Thoracic aorta (tissue), 2 donors: ENCODE results near the gene SFI1. TPM values are rescaled to one million over a fixed set of nuclear protein-coding genes. Genes with fewer than 3 reads are reported as not detected.
"Not testable (repeated sequence)": the region's sequence is repeated elsewhere in the genome, so short reads cannot be mapped to it uniquely, and the experiment has no call there.

Experiments
- ATAC-seq: fragments of 150-250 bp; one replicate; pipeline ENCODE4 v1.8.0; 2017; ENCODE audit warnings: low read depth; ENCODE audit not compliant: insufficient number of reproducible peaks, low FRiP score
- DNase-seq: peaks from one replicate; pipeline ENCODE4 v3.0.0-alpha.2; 2020; ENCODE audit warnings: low spot score
- H3K27ac ChIP-seq, 2 donors: fragments of 200-600 bp; sonication (generic); 1 replicate in 1 of 2; 2 replicates in 1 of 2; pipeline ENCODE4 v1.5.1; 2016; ENCODE audit warnings: mild to moderate bottlenecking in 2 of 2, moderate library complexity in 2 of 2
- H3K27me3 ChIP-seq: fragments of 200-600 bp; sonication (generic); replicated peaks from 2 replicates; pipeline ENCODE4 v1.6.0; 2016; ENCODE audit warnings: mild to moderate bottlenecking; ENCODE audit not compliant: insufficient read depth
- H3K36me3 ChIP-seq: fragments of 200-600 bp; sonication (generic); one replicate; pipeline ENCODE4 v1.5.1; 2016
- H3K4me1 ChIP-seq, 2 donors: fragments of 200-600 bp; sonication (generic); 1 replicate in 1 of 2; 2 replicates in 1 of 2; pipeline versions ENCODE4 v1.5.1 to v1.6.0; 2016; ENCODE audit warnings: low read depth in 2 of 2, mild to moderate bottlenecking in 1 of 2; ENCODE audit not compliant: control insufficient read depth in 1 of 2
- H3K4me3 ChIP-seq: fragments of 200-600 bp; sonication (generic); 2 replicates; pipeline ENCODE4 v1.5.1; 2016; ENCODE audit warnings: mild to moderate bottlenecking
- H3K9me3 ChIP-seq: fragments of 200-600 bp; sonication (generic); 2 replicates; pipeline ENCODE4 v1.5.1; 2016
- total RNA-seq, 2 donors: library from RNA; depleted of rRNA; stranded (reverse); fragments of >200 nt; gene quantifications; one replicate each; pipeline versions ENCODE4 v1.1.0 to v1.2.3, GENCODE V29; 2016
- TF ChIP-seq, protein P1 (sequence below): fragments of 200-600 bp; sonication (generic); IDR thresholded peaks from one replicate; pipeline ENCODE4 v1.5.1; 2019; ENCODE audit warnings: antibody characterized with exemption

SFI1 gene
- total RNA-seq, 2 donors from 2014 or later, result 25.0 to 59.9 TPM

DNA sequence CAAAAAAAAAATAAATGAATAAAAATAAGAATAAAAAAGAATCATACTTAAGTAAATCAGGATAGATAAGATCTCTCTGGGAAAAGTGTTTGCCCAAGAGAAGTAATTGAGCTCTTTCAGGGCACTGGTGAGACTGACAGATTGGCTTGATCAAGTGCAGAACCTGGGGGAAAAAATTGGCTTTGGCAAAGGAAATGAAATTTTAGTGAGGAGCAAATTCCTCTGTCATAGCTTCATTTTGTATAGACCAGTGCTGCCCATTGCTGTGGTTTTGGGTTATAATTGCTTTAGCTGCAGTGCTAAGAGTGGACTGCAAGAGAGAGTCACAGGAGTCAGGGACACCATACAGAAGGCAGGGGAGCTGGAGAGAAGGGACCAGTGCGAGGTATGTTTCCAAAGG lies 35.7 kb downstream of the SFI1 start:
- DNase-seq (no peak), ATAC-seq (no peak)
- no peaks in the 10 kb centered on the region for H3K36me3 ChIP-seq
- H3K27ac ChIP-seq, result no peak overlapping the region
- H3K4me3 ChIP-seq, result no peak overlapping the region
- H3K27me3 ChIP-seq, result no peaks in the 10 kb centered on the region
- no peaks in the 10 kb centered on the region for H3K9me3 ChIP-seq
- H3K4me1 ChIP-seq, result peaks cover 3 to 14% of the 10 kb centered on the region in 2 donors
- TF ChIP-seq, protein P1, sequence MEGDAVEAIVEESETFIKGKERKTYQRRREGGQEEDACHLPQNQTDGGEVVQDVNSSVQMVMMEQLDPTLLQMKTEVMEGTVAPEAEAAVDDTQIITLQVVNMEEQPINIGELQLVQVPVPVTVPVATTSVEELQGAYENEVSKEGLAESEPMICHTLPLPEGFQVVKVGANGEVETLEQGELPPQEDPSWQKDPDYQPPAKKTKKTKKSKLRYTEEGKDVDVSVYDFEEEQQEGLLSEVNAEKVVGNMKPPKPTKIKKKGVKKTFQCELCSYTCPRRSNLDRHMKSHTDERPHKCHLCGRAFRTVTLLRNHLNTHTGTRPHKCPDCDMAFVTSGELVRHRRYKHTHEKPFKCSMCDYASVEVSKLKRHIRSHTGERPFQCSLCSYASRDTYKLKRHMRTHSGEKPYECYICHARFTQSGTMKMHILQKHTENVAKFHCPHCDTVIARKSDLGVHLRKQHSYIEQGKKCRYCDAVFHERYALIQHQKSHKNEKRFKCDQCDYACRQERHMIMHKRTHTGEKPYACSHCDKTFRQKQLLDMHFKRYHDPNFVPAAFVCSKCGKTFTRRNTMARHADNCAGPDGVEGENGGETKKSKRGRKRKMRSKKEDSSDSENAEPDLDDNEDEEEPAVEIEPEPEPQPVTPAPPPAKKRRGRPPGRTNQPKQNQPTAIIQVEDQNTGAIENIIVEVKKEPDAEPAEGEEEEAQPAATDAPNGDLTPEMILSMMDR, result no peak

DNA sequence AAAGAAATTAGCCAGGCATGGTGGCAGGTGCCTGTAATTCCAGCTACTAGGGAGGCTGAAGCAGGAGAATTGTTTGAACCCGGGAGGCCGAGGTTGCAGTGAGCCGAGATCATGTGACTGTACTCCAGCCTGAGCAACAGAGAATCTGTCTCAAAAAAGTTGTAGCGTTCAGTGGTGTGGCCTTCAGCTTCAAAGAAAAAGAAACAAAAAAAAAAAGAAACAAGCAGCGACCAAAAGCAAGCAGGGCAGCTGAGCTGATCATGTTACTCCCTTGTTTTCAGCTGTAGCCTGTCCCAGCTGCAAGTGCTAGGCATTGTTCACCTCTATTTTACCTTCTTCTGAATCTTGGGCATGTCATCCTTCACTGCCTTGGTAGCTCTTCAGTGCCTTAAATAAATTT lies 37.0 kb downstream of the SFI1 start:
- H3K27me3 ChIP-seq, result no peaks in the 10 kb centered on the region
- no peak overlapping the region for H3K27ac ChIP-seq
- DNase-seq (no peak), ATAC-seq (no peak)
- no peaks in the 10 kb centered on the region for H3K36me3 ChIP-seq
- H3K9me3 ChIP-seq, result no peaks in the 10 kb centered on the region
- H3K4me1 ChIP-seq, result peaks cover 3 to 14% of the 10 kb centered on the region in 2 donors
- H3K4me3 ChIP-seq, result no peak overlapping the region
- TF ChIP-seq, protein P1, result no peak

DNA sequence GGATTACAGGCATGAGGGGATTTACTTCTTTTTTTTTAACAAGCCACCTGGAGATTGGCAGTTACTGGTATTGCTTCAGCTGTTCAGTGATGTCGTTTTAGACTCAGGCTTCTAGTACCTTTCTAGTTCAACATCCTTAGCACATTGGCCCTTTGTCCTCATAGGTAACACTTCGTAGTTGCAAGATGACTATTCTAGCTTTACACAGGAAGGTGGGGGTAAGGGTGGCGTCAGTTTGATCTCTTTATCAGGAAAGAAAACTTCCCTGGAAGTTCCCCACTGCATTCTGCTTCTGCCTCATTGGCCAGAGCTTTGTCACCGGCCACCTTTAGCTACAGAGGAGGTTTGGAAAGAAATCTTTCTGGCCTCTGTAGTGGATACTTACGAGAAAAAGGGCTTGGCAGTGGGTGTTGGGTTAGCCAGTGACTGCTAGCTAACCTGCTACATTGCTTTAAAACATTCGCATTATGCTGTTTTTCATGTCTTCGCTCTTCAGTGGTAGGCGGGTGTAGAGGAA lies 40.7 kb downstream of the SFI1 start:
- no peak for ATAC-seq
- DNase-seq, result no peak
- TF ChIP-seq, protein P1, result no peak

DNA sequence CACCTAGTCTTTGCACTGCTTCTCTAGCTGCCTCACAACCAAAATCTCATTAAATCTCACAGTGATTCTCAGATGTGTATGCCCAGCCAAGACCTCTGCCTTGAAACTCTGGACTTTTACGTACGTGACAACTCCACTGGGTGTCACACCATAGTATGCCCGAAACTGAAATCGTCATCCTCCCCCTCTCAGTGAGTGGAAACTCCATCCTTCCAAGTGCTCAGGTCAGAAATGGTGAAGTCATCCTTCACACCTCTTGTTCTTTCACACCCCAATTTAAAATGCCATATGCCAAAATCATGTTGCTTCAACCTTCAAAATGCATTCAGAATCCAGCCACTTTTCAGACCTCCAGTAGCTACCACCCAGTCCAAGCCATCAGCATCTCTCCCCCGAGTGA lies 42.5 kb downstream of the SFI1 start:
- TF ChIP-seq, protein P1, result no peak
- no peak for DNase-seq
- Histone ChIP-seq H3K36me3 (peaks cover 2% of the 10 kb centered on the region), H3K4me1 (no peaks in the 10 kb centered on the region), H3K27me3 (no peaks in the 10 kb centered on the region), H3K9me3 (no peaks in the 10 kb centered on the region), H3K4me3 (no peak overlapping the region), H3K27ac (no peak overlapping the region)
- no peak for ATAC-seq

More for the DNA sequence above, 40.7 kb downstream of the SFI1 start:
- no peak overlapping the region for H3K4me3 ChIP-seq
- peaks cover 2% of the 10 kb centered on the region for H3K36me3 ChIP-seq
- no peaks in the 10 kb centered on the region for H3K27me3 ChIP-seq
- H3K27ac ChIP-seq, result no peak overlapping the region
- H3K9me3 ChIP-seq, result no peaks in the 10 kb centered on the region
- no peaks in the 10 kb centered on the region for H3K4me1 ChIP-seq

DNA sequence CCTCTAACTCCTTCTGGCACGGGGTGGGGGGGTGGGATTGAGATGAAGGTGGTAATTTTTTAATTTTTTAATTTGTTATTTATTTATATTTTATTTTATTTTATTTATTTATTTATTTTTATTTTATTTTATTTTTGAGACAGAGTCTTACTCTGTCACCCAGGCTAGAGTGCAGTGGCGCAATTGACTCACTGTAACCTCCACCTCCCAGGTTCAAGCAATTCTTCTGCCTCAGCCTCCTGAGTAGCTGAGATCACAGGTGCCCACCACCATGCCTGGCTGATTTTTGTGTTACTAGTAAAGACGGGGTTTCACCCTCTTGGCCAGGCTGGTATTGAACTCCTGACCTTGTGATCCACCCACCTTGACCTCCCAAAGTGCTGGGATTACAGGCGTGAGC lies 43.8 kb downstream of the SFI1 start:
- not testable (repeated sequence) for H3K27ac ChIP-seq, H3K4me3 ChIP-seq, H3K9me3 ChIP-seq, ATAC-seq, H3K4me1 ChIP-seq, DNase-seq, H3K27me3 ChIP-seq, H3K36me3 ChIP-seq

DNA sequence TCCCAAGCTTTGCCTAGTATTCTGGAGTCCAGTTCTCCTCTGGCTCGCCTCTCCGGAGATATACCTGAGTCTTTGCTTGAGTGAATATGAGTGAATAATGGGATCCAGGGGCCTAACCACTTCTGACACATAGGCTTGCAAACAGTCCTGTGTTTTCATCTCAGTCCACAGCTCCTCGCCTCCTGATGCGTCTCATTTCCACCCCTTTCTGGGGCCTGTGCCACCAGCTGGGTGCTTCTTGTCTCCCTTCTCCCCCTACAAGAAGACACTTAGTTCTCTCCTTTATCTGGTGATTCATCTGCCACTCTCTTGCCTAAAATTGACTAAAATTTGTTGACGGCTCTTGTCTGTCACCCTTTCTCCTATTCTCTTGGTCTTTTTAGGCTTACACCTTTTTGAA lies 44.6 kb downstream of the SFI1 start:
- Histone ChIP-seq H3K36me3 (peaks cover 2% of the 10 kb centered on the region), H3K4me3 (no peak overlapping the region), H3K9me3 (no peaks in the 10 kb centered on the region), H3K27me3 (no peaks in the 10 kb centered on the region), H3K27ac (no peak overlapping the region), H3K4me1 (no peaks in the 10 kb centered on the region)
- ATAC-seq, result no peak
- TF ChIP-seq, protein P1, result no peak
- DNase-seq, result no peak
